HS-27A (cell line): Measurements from ENCODE around the gene FAM114A1.
"Not testable (repeated sequence)": the region's sequence is repeated elsewhere in the genome, so short reads cannot be mapped to it uniquely, and the experiment has no call there.

ENCODE experiments used
- DNase-seq: peaks from one replicate; pipeline ENCODE4 v3.0.0-alpha.2; 2012; ENCODE audit warnings: low read depth, missing footprints

Gene FAM114A1

DNA sequence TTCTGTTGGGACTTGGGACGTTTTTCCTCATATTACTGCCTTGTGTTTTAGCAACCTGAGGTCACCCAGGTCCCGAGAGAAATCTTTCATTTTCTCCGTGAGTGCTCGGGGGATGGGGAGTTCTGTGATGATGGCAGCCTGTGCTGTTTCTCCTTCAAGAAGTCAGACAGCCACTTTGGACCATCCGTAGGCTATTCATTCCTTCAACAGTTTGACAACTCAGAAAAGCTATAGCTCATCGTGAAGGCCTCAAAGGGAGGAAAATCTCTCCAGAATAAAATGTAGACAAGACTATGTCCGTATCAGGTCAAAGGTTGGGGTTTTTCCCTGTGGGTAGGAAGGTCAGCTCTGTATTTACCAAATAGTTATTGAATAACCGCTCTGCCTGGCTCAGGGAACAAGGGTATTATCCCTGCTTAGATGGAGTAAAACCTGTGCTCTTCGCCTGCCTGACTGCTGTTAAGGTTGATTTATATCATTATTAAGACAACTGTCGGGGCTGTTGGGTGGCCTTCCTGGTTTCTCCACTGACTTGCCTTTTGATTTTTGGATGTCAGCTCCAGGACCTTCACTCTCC lies 36.6 kb downstream of the FAM114A1 start:
- DNase-seq: no peak

DNA sequence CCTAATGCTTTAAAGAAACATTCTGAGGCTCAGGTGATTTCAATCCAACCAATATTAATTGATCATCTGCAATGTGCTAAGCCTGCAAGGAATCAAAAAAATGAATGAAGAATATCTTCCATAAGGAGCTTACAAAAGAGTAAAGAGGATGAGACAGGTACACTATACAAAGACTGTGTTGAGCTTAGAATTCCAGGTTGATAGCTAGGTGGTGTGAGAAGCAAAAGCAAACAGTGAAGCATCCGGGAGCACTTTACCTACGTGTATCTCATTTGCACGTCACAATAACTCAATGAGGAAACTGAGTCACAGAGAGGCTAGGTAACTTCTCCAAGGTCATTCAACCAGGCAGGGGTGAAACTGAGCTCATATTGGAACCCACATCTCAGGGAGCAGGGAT lies 37.1 kb downstream of the FAM114A1 start:
- DNase-seq: no peak

DNA sequence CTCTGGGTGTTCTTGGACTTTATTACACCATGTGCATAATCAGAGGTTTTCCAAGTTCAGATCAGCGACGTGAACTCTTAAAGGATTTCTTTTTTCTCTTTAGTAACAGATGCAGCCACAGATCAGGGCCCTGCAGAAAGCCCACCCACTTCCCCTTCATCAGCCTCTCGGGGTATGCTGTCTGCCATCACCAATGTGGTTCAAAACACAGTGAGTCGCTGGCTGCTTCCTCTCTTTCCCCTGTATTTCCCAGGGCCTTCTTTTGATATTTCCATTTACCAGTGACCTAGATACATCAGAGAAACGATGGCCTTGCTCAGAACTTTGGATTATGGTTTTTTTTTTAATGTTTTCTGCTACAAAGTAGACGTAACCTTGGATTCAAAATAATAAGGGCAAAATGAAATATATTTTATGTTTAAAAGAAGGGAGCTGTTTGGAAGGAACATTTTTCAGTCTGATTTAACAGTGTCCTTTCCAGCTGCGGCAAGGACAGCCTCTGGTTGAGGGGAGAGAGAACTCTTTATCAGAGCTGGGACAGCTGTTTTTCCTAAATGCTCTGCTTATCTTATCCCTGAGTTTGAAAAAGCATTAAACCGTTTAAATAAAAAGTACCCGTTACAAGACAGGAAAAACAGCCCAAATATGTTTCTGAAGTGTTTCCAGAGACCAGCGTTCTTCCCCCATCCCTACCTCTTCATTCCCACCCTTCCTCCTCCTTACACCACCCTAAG lies 38.2 kb downstream of the FAM114A1 start:
- DNase-seq: no peak

DNA sequence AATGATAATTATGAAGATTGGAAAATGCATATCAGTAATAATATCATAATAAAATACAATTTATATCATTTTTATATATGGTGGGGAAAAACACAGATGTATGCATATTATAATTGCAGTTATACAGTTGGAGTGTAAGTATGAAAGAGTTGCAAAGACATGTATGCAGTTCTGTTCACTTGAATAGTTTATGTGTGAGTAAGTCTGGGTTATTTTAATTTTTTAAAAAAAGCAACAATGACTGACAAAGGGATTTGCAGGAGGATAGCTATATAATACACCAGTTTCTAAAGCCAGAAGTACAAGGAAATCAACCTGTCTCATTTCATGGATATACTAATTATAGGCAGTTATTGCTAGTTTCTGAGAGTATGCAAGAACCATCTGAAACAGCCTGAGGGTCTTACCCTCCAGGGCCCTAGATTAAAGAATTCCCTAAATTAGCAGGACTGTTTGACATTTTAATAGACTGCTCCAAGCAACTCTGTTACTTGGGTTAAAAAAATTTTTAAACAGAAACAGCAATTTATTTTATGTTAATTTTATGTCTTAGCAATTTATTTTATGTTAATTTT lies 40.2 kb downstream of the FAM114A1 start:
- no peak for DNase-seq

DNA sequence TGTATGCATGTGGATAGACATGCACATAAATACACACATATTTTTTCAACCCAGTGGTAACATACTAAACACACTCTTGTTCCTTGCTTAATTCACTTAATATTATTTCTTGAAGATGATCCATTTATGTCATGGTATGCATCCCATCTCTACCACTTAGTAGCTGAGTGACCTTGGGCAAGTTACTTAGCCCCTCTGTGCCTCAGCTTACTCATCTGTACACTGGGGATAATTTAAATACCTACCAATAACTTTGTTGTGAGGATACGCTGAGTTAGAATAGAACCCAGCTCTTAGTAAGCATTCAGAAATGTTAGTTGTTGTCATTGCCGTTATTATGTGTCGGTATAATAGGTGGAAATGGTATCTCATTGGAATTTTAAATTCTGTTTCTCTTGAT lies 41.4 kb downstream of the FAM114A1 start:
- no peak for DNase-seq

DNA sequence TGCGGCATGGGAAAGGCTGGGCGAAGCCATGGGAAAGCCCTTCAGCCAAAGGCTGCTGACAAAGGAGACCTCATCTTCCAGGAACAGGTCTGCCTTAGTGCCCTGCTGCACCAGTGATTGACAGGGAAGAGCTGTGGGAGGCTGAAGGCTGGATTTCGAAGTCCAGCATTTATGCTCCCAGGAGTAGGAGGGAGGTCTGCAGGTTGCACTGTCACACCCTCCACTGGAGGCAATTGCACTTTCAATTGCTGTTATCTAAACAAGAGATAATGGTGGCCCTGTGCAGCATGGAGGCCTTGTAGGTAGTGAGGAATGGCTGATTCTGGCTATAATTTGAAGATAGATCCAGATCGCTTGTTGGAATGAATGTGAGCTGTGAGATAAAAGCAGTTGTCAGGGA lies 43.7 kb downstream of the FAM114A1 start:
- no peak for DNase-seq

DNA sequence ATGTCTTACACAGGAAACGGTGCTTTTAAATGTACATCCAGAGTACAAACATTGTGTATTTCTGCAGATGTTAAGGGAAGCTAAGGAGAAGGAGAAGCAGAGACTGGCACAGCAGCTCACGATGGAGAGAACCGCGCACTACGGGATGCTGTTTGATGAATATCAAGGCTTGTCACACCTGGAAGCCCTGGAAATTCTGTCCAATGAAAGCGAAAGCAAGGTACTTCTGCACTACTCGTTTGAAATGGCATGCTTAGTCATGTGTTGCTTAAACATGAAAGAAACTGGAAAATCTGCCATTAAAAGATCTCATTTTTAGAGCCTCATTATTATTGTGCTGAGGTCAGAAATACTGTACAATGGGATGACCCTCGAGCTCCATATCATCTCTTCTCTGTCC lies 47.2 kb downstream of the FAM114A1 start:
- no peak for DNase-seq

DNA sequence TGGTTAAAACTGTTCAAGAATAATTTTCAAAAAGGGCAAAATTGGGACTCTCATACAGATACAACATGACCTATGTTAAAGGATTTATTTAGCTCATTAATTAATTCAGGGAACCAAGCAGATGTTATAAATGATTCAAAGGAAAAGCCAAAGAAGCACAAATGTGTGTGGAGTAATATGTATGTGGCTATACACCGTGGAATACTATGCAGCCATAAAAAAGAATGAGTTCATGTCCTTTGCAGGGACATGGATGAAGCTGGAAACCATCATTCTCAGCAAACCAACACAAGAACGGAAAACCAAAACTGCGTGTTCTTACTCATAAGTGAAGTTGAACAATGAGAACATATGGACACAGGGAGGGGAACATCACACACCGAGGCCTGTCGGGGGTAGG lies 48.7 kb downstream of the FAM114A1 start:
- DNase-seq: not testable (repeated sequence)

DNA sequence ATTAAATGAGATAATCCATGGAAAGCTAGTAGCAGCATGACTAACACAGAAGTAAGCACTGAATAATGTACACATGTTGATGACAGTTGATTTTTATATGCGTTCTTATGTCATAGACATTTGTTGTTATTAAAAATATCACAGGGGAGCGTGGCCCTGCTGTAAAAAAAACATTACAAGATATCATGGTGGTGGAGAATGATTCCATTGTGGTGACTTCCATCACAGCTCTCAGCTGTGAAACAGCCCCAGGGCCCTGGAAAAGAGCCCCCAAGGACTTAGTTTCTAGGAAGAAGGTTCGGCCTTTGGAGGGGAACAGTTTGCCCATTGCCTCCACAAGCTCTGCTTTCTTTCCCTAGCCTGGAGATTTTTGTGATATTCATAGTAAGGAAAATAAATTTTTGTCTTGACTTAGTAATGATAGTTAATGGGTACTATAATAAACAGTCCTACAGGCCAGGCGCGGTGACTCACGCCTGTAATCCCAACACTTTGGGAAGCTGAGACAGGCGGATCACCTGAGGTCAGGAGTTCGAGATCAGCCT lies 49.9 kb downstream of the FAM114A1 start:
- no peak for DNase-seq

DNA sequence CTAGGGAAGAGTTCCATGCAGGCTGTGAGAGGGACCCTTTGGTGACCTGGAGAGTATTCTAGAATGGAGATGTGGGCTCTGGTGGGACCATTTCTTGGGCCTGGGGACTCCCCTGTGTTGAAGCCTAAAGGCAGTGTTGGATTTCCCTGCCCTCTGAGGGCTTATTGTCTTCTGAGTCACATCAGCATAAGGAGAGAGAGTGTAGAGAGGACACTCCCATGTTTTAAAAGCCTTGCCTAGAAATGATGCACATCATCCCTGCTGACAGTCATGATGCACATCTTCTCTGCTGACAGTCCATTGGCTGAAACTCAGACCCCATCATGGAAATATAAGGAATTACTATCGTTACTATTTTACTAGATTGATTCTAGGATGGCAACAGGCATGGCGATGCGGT lies 51.9 kb downstream of the FAM114A1 start:
- DNase-seq: no peak

DNA sequence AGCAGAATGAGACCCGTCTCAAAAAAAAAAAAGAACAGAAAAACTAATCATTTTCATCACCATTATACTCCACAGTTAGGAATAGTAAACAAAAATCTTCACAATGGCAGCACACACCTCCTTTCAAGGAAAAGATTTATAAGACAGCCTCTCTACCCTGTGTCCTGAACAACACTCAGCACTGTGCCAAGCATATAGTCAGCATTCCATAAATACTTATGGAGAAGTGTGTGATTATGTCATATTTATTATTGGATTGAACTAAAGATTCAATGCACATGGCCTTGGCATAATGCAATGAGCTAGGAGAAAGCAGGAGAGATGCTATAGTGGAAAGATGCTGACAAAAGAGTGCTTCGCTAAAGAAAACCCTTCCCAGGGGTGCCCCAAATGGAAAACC lies 52.6 kb downstream of the FAM114A1 start:
- DNase-seq: no peak

DNA sequence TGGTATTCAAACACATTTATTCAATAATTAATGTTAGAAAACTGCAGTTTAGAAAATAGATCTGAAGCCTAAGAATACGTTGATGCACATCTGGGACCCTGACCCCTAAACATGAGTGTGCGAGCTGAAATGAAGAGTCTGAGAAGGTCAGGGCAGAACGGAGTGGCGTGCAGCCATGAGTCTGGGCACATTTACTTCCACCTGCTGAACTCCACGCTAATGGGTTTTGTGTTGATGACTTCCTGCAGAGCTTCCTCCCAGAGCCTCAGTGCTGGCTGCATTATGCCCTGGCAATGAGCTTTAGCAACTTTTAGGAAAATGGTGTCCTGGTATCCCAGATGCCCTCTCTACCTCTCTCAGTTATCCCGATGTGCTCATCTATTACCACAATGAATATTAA lies 53.1 kb downstream of the FAM114A1 start:
- DNase-seq: no peak

DNA sequence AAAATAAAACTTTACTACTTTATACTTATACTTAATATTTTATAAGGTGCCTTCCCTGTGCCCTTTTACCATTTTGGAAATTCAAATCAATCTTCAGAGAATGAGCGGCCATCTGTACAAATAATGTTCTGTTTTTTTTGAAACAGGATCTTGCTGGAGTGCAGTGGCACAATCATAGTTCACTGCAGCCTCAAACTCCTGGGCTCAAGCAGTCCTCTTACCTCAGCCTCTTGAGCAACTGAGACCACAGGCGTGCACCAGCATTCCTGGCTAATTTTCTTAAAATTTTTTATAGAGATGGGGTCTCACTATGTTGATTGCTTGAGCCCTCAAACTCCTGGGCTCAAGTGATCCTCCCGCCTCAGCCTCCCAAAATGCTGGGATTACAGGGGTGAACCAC lies 53.5 kb downstream of the FAM114A1 start:
- no peak for DNase-seq

DNA sequence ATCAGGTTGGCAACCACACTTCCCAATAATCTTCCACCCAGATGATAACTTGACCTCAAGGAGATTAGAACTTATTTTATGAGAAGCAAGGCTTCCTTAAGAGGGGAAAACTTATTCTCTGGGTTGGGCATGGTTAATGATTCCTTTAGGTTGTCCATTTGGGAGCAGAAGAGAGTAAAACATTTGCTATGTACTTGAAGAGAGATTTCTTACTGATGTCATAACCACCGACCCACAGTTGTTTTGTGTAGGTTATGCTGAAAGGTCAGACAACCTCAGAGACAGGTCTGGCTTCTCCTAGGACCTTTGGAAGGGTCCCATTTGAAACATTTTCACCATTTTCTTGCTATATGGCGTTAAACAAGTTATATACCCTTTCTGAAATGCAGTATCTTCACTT lies 56.1 kb downstream of the FAM114A1 start:
- DNase-seq: no peak

DNA sequence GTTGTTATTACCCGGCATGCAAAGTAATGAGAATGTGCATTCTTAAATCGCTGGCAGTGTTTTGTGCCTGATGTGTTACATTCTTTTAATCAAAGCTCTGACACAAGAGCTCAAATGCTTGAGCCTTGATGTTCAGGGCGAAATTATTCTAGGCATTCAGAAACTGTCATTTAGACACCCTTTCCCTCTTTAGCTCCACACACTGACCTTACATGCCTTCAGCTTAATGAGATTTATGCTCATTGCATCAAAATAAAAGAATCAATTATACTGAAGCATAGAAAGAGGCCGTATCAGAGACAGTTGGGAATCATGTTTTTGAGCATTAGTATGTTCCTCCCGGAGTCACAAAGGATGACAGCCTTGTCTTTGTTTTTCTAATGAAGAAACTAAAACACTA lies 56.7 kb downstream of the FAM114A1 start:
- DNase-seq: no peak

DNA sequence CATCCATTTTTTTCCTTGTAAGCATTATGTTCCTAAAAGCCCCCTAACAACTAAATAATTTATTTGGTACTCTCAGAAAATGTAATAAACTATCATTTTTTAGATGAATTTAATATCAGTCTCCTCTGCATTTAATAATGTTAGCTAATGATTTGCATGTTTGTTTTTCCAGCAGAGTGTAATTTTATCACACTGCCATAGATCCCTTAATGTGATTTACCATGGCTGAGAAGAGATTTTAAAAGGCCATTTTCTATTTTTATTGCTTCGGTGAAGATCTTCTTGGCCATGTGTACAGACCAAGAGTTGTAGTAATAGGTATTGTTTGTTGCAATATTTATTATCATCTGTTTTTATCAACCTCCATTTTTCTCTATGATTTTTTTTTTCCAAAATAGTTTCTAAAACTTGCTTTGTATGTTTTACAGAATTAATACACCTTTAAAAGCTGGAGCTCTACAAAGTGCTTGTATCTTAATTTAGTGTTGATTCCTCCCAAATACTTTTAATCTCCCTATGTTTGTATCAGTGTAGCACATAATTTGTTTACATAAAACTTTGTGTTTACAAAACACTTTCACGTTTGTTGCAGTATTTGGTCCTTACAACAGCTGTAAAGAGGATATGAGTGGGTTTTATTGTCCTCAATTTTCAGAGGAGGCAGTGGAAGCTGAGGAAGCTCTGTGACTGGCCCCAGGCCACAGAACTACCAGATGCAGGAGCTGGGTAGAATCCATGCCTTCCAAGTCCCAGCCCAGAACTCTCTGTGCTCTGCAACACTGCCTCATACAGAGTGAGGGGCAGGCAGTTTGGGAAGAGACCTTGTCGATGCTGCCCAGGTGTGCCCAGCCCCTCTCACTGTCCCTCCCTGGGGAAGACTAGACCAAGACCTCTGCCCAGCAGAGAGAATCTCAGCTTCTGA lies 58.1 kb downstream of the FAM114A1 start:
- DNase-seq: no peak

DNA sequence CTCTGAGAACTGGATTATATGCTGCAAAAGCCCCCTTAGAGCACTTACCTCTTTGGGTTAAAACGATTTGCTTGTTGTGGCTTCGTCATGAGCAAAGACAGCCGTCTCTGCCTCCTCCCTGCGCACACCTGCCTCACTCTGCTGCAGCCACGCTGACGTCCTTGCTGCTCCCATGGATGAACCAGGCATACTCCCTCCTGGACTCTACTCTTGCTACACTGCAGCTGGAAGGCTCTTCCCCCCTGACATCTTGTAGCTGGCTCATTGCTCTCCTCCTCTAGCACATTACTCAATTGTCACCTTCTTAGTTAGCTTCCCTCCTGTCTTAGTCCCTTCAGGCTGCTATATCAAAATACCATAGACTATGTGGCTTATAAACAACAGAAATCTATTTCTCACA lies 59.3 kb downstream of the FAM114A1 start:
- DNase-seq: no peak

DNA sequence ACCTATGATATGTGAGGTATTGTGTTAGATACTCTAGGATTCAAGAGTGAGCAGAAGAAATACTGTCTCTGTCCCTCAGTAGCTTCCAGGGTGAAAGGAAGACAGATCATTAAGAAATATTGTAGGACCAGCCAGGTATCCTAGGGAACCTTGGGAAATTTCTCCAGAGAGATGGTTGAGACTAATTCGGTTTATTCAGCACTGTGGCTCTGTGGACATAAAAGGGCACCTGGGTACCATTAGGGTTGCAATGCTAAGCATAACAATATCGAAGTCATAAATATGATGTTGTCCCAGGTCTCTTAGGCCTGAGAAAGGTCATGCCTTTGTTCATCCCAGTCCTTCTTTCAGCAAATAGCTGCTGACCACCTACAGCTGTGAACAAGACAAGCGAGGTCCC lies 61.0 kb downstream of the FAM114A1 start:
- no peak for DNase-seq

DNA sequence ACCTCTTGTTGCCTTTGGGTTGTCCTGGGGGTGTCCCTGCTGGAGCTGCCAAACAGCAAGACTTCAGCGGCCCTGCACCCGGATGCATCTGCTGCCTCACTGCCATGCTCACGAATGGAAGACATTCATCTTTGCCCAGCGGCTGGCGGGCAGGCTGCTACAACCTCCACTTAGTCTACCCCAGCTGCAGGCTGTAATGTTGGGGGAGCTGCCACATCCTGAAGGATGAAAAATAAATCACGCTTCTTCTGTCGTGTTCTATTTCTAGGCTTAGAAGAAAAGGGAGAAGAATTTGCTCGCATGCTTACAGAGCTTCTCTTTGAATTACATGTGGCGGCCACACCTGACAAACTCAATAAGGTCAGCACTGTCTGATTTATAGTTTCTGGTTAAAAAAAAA lies 61.4 kb downstream of the FAM114A1 start:
- DNase-seq: no peak

DNA sequence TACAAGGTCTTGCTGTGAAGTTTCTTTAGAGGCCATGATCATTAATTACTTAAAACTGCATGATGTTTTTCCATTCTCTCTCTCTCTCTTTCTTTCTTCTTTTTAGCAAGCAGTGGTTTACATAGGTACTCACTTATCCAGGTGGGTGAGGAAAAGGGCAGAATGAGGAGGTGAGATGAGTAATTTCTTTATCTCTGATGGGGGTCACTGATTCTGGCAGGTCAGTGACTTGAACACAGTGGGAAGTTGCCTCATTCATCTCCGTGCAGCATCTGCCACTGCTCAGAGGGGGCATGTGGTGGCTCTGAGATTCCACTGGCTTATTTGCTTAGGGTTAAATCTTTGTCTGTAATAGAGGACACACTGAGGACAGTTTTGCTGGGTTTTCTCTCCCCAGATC lies 62.6 kb downstream of the FAM114A1 start:
- no peak for DNase-seq

DNA sequence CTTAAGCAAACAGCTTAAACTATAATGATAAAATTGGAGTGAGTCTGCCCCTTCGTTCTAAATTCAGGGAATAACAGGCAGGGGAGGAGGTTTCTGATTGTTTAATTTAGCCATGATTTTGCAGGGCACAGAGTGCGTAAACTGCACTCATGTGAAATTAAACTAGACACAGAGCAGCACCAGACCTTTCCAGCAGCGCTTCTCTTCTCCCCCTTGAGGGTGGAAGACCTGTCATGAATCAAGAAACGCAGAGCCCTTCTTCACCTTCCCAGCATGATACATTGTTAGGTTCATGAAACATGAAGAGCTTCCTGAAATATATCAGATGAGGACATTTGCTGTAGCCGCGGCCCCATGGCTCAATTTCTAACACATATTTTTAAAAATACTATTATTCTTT lies 63.1 kb downstream of the FAM114A1 start:
- no peak for DNase-seq

DNA sequence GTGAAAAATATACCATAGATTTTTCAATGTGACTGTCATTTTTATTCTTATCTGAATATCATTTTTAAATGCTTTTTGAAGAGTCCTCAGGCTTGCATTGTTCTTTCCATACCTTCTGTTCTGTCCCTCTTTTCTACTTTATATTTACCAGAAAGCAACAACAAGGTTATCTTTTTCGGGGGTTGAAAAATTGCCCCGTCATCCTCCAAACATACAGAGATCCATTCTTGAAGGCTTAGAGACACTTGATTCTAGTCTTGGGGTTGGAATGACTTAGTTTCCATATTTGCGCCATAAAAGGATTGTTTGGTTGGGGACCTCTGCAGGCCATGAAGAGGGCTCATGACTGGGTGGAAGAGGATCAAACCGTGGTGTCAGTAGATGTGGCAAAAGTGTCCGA lies 63.5 kb downstream of the FAM114A1 start:
- no peak for DNase-seq
